GM12878 (cell line): Measurements from ENCODE around the gene HCFC2. TPM values are rescaled to one million over a fixed set of nuclear protein-coding genes. Genes with fewer than 3 reads are reported as not detected.

ENCODE experiments used
- ATAC-seq: fragments of 200-7000 bp; cut with Tn5 transposase; 3 replicates; pipeline ENCODE4 v1.9.1; 2020; ENCODE audit warnings: mild to moderate bottlenecking, moderate library complexity
- BruUV-seq: library from RNA; stranded (reverse); fragments of 400-500 nt; replicated peaks from 2 replicates; lab custom pipeline; 2021; lab: Mats Ljungman, UMichigan
- CTCF ChIA-PET: fragments of 300-600 bp; sonication (Branson Sonifier 250); formaldehyde crosslinking; extraction: SDS; loops from one replicate; lab custom pipeline; 2021; ENCODE audit warnings: inconsistent platforms; lab: Yijun Ruan, JAX
- POLR2A ChIA-PET: fragments of 350-600 bp; formaldehyde crosslinking; extraction: SDS; loops from one replicate; lab custom pipeline; 2021; ENCODE audit warnings: inconsistent platforms; lab: Charles Lee
- RAD21 ChIA-PET: fragments of 300-600 bp; sonication (Branson Sonifier 250); formaldehyde crosslinking; loops from one replicate; lab custom pipeline; 2023; ENCODE audit warnings: antibody characterized with exemption; ENCODE audit not compliant: unreplicated experiment; lab: Charles Lee
- SMC1A ChIA-PET: fragments of 300-600 bp; sonication (Branson Sonifier 250); formaldehyde crosslinking; loops from one replicate; lab custom pipeline; 2023; ENCODE audit not compliant: unreplicated experiment, uncharacterized antibody; lab: Charles Lee
- DNase-seq: peaks from one replicate; pipeline ENCODE4 v3.0.0-alpha.2; 2011; ENCODE audit warnings: low read depth, low spot score
- FAIRE-seq: peaks from 3 replicates; lab custom pipeline; 2011; peaks lifted over from hg19 to GRCh38; lab: Jason Lieb, UNC
- H2AFZ ChIP-seq: 2 replicates; pipeline ENCODE4 v1.6.0; 2011; ENCODE audit warnings: low read depth, low read length, control low read depth; ENCODE audit not compliant: control insufficient read depth
- H3K27ac ChIP-seq: 2 replicates; pipeline ENCODE4 v1.5.1; 2011; ENCODE audit warnings: control low read depth; ENCODE audit not compliant: control insufficient read depth, insufficient read depth
- H3K27me3 ChIP-seq, 2 experiments: replicated peaks in 1 of 2; 2 replicates each; pipeline versions ENCODE4 v1.6.0 to v1.6.1; 2011; ENCODE audit warnings: low read length in 1 of 2; ENCODE audit not compliant: control insufficient read depth in 2 of 2, insufficient read depth in 2 of 2
- H3K36me3 ChIP-seq, 2 experiments: 2 replicates each; pipeline ENCODE4 v1.5.1; 2011; ENCODE audit warnings: low read length in 1 of 2; ENCODE audit not compliant: control insufficient read depth in 2 of 2, insufficient read depth in 2 of 2
- H3K4me1 ChIP-seq: 2 replicates; pipeline ENCODE4 v1.6.1; 2011; ENCODE audit warnings: mild to moderate bottlenecking, low read length, moderate library complexity, mixed read lengths; ENCODE audit not compliant: control insufficient read depth, insufficient read depth
- H3K4me2 ChIP-seq: 2 replicates; pipeline ENCODE4 v1.6.0; 2011; ENCODE audit warnings: control low read depth; ENCODE audit not compliant: control insufficient read depth, insufficient read depth
- H3K4me3 ChIP-seq: fragments of 200-600 bp; sonication (generic); 2 replicates; pipeline ENCODE4 v1.5.1; 2016
- H3K79me2 ChIP-seq: 2 replicates; pipeline ENCODE4 v1.6.0; 2011; ENCODE audit warnings: low read length; ENCODE audit not compliant: control insufficient read depth, insufficient read depth
- H3K9ac ChIP-seq: 2 replicates; pipeline ENCODE4 v1.8.0; 2011; ENCODE audit warnings: low read length, control low read depth, mixed read lengths; ENCODE audit not compliant: control insufficient read depth, insufficient read depth
- H3K9me3 ChIP-seq: replicated peaks from 3 replicates; pipeline ENCODE4 v1.5.1; 2011; ENCODE audit warnings: mild to moderate bottlenecking, low read length; ENCODE audit not compliant: control insufficient read depth, insufficient read depth
- H4K20me1 ChIP-seq: 2 replicates; pipeline ENCODE4 v1.6.0; 2011; ENCODE audit not compliant: control insufficient read depth, insufficient read depth
- CREB1 ChIP-seq: IDR thresholded peaks from 2 replicates; pipeline ENCODE4 v1.6.1; 2012; ENCODE audit warnings: low read depth, mild to moderate bottlenecking, inconsistent platforms
- CREM ChIP-seq: IDR thresholded peaks from 2 replicates; pipeline ENCODE4 v1.6.1; 2014; ENCODE audit warnings: antibody characterized with exemption, low read depth
- GATAD2B ChIP-seq: fragments of 450-650 bp; conservative IDR thresholded peaks from 2 replicates; pipeline ENCODE4 v1.6.1; 2017; ENCODE audit warnings: low read depth, mild to moderate bottlenecking, moderate library complexity
- MYB ChIP-seq: fragments of 150-350 bp; IDR thresholded peaks from 2 replicates; pipeline ENCODE4 v1.6.1; 2014; ENCODE audit warnings: mild to moderate bottlenecking, low read depth, low read length, borderline replicate concordance
- POLR2A ChIP-seq: IDR thresholded peaks from 2 replicates; pipeline ENCODE4 v1.6.1; 2011; ENCODE audit warnings: low read depth, mild to moderate bottlenecking, low read length
- RAD21 ChIP-seq: IDR thresholded peaks from 2 replicates; pipeline ENCODE4 v1.6.1; 2011; ENCODE audit warnings: mild to moderate bottlenecking, low read depth, low read length, moderate library complexity; ENCODE audit not compliant: insufficient read depth
- RBBP5 ChIP-seq: fragments of 200-600 bp; sonication (generic); conservative IDR thresholded peaks from 2 replicates; pipeline ENCODE4 v1.6.1; 2016
- SRF ChIP-seq, 2 experiments: IDR thresholded peaks; 2 replicates each; pipeline ENCODE4 v1.6.1; 2011; ENCODE audit warnings: low read depth in 2 of 2, low read length in 2 of 2, mild to moderate bottlenecking in 1 of 2, moderate library complexity in 1 of 2
- TCF12 ChIP-seq: IDR thresholded peaks from 2 replicates; pipeline ENCODE4 v1.6.1; 2011; ENCODE audit warnings: low read depth, mild to moderate bottlenecking, low read length
- WGBS: methylation state at CpG from one replicate; pipeline ENCODE4 v1.1.6; 2016; ENCODE audit warnings: low lambda C conversion rate; ENCODE audit not compliant: insufficient replicate concordance, insufficient coverage; ENCODE audit errors: missing lambda C conversion rate; 5-methylcytosine and 5-hydroxymethylcytosine counted together
- in situ Hi-C: fragments of 300-500 bp; cut with MboI; formaldehyde crosslinking; loops from 9 replicates; pipeline ENCODE4 v1.14.3; 2018; ENCODE audit warnings: mixed read lengths
- intact Hi-C: fragments of 100-400 bp; cut with micrococcal nuclease; formaldehyde crosslinking; loops from one replicate; pipeline ENCODE4 v1.14.2; 2022; ENCODE audit not compliant: unreplicated experiment
- polyA plus RNA-seq, 11 experiments: library from polyadenylated mRNA; depleted of rRNA in 4 of 11; unstranded in 6 of 11; stranded (reverse) in 5 of 11; fragments of >200 nt; fragmentation: Nextera tagmentation in 4 of 11; fragmentation: Illumina TruSeq in 1 of 11; extraction: Ambion mirVana in 4 of 11; extraction: Trizol in 1 of 11; gene quantifications; 1 replicate in 1 of 11; 2 replicates in 10 of 11; pipeline versions ENCODE4 v1.2.1 to v1.2.3, GENCODE V29; 2011 to 2016; ENCODE audit warnings: inconsistent platforms in 2 of 11, missing spikeins in 2 of 11, low read depth in 1 of 11
- total RNA-seq, 4 experiments: library from RNA; depleted of rRNA in 3 of 4; stranded (reverse); fragments of >200 nt in 3 of 4; fragmentation: Illumina TruSeq in 1 of 4; extraction: Trizol in 1 of 4; gene quantifications; 2 replicates each; pipeline versions ENCODE4 v1.2.1 to v1.2.3, GENCODE V29; 2013 to 2021
- TF ChIP-seq, protein P1 (sequence below): fragments of 450-650 bp; IDR thresholded peaks from 2 replicates; pipeline ENCODE4 v1.6.1; 2017; ENCODE audit warnings: low read depth, mild to moderate bottlenecking, moderate library complexity
- TF ChIP-seq, protein P2 (sequence below): fragments of 450-650 bp; IDR thresholded peaks from 2 replicates; pipeline ENCODE4 v1.6.1; 2018; ENCODE audit warnings: borderline replicate concordance, mild to moderate bottlenecking; ENCODE audit not compliant: partially characterized antibody
- TF ChIP-seq, protein P3 (sequence below): fragments of 450-650 bp; formaldehyde crosslinking; IDR thresholded peaks from 2 replicates; pipeline ENCODE4 v1.4.0; 2020; ENCODE audit warnings: mild to moderate bottlenecking, moderate library complexity
- TF ChIP-seq, protein P4 (sequence below): fragments of 450-650 bp; IDR thresholded peaks from 2 replicates; pipeline ENCODE4 v1.6.1; 2016; ENCODE audit warnings: mild to moderate bottlenecking

Gene HCFC2
- total and polyA plus RNA-seq, 10 of the 15 experiments (the other 5 are each of a cell fraction or from before 2014, with no cell fraction given) = 1.8 to 14.2 (median 9.3) TPM

DNA sequence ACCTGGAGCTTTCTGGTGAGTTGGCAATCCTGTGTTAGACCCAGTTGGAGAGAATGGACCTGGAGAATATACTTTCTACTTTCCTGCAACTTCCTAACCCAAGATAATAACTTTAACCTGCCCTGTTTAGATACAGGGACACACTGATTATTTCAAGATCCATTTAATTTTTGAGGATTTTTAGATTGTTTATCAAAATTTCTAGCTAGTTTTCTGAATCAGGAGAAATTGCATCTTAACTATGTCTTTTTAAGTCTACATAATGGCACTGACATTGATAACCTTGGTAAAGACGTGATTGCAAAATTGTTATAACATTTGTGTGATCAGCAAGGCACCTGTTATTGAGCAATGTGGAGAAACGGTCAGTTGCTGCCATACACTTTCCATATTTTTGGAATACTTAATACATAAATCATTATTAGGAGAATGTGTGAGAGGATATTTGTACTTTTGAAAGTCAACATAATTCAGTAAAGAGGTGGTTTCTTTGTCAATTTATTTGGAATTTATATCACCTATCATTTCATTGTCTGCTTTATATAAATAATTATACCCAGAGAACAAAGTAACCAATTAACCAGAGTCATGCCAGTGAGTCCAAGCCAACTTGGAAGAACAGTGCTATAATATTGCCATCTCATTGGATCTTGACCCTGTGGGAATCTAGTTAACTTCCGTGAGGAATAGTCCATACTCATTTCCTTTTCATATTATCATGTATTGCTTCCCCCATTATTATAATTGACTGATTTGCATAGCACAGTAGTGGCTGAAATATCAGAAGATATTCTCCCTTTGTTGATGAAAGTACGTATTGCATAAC is 45.3 kb downstream of the HCFC2 start:
- Histone ChIP-seq H3K4me3 (no peak overlapping the region), H3K36me3 (no peaks in the 10 kb centered on the region), H4K20me1 (no peaks in the 10 kb centered on the region), H3K27ac (no peak overlapping the region), H3K27me3 (no peaks in the 10 kb centered on the region), H3K4me1 (no peaks in the 10 kb centered on the region), H3K79me2 (no peaks in the 10 kb centered on the region), H2AFZ (no peak overlapping the region), H3K9me3 (no peaks in the 10 kb centered on the region), H3K9ac (no peak overlapping the region), H3K4me2 (no peak overlapping the region)
- ChIA-PET SMC1A (interaction anchor here (0.7 to 4.7 kb wide), 56 partner anchors 7 to 1029 kb away, joined by 3 to 75 read pairs (median 5); partner anchors contain the start of genes HCFC2, NFYB and TDG), POLR2A (interaction anchor here (0.5 to 1.5 kb wide), 10 partner anchors 12 to 226 kb away, joined by 3 to 7 read pairs (median 4); partner anchors contain the start of genes HCFC2 and TDG), RAD21 (interaction anchor here (0.7 to 4.6 kb wide), 31 partner anchors 10 to 339 kb away, joined by 3 to 98 read pairs (median 5); partner anchors contain the start of genes HCFC2 and HSP90B1), CTCF (interaction anchor here (0.6 to 6.9 kb wide), 65 partner anchors 10 to 472 kb away, joined by 3 to 239 read pairs (median 6); partner anchors contain the start of genes HCFC2, NFYB, NT5DC3 and TDG)
- 74% methylated on average over 4 of the region's 4 CpGs for WGBS
- in situ Hi-C loops (loop anchor here (5.0 kb wide), 2 partner anchors 52 to 227 kb away; no protein-coding TSS in a partner anchor), intact Hi-C loops (loop anchor here (1.0 to 10.0 kb wide), 5 partner anchors 52 to 231 kb away; partner anchors contain the start of gene TDG)
- no TSS peak for BruUV-seq
- ATAC-seq = no peak
- FAIRE-seq = no peak
- DNase-seq = no peak
- TF ChIP-seq CREM = no peak
- no peak for TF ChIP-seq SRF (IDR thresholded peaks at IDR 0.05; ENCODE audit: low read depth in 2 of 2, low read length in 2 of 2)
- TF ChIP-seq, protein P1, sequence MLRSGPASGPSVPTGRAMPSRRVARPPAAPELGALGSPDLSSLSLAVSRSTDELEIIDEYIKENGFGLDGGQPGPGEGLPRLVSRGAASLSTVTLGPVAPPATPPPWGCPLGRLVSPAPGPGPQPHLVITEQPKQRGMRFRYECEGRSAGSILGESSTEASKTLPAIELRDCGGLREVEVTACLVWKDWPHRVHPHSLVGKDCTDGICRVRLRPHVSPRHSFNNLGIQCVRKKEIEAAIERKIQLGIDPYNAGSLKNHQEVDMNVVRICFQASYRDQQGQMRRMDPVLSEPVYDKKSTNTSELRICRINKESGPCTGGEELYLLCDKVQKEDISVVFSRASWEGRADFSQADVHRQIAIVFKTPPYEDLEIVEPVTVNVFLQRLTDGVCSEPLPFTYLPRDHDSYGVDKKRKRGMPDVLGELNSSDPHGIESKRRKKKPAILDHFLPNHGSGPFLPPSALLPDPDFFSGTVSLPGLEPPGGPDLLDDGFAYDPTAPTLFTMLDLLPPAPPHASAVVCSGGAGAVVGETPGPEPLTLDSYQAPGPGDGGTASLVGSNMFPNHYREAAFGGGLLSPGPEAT = no peak
- no peak for TF ChIP-seq CREB1
- no peak for TF ChIP-seq GATAD2B
- no peak for TF ChIP-seq MYB
- TF ChIP-seq, protein P2, sequence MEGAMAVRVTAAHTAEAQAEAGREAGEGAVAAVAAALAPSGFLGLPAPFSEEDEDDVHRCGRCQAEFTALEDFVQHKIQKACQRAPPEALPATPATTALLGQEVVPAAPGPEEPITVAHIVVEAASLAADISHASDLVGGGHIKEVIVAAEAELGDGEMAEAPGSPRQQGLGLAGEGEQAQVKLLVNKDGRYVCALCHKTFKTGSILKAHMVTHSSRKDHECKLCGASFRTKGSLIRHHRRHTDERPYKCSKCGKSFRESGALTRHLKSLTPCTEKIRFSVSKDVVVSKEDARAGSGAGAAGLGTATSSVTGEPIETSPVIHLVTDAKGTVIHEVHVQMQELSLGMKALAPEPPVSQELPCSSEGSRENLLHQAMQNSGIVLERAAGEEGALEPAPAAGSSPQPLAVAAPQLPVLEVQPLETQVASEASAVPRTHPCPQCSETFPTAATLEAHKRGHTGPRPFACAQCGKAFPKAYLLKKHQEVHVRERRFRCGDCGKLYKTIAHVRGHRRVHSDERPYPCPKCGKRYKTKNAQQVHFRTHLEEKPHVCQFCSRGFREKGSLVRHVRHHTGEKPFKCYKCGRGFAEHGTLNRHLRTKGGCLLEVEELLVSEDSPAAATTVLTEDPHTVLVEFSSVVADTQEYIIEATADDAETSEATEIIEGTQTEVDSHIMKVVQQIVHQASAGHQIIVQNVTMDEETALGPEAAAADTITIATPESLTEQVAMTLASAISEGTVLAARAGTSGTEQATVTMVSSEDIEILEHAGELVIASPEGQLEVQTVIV = no peak
- no peak for TF ChIP-seq RAD21
- TF ChIP-seq, protein P3, sequence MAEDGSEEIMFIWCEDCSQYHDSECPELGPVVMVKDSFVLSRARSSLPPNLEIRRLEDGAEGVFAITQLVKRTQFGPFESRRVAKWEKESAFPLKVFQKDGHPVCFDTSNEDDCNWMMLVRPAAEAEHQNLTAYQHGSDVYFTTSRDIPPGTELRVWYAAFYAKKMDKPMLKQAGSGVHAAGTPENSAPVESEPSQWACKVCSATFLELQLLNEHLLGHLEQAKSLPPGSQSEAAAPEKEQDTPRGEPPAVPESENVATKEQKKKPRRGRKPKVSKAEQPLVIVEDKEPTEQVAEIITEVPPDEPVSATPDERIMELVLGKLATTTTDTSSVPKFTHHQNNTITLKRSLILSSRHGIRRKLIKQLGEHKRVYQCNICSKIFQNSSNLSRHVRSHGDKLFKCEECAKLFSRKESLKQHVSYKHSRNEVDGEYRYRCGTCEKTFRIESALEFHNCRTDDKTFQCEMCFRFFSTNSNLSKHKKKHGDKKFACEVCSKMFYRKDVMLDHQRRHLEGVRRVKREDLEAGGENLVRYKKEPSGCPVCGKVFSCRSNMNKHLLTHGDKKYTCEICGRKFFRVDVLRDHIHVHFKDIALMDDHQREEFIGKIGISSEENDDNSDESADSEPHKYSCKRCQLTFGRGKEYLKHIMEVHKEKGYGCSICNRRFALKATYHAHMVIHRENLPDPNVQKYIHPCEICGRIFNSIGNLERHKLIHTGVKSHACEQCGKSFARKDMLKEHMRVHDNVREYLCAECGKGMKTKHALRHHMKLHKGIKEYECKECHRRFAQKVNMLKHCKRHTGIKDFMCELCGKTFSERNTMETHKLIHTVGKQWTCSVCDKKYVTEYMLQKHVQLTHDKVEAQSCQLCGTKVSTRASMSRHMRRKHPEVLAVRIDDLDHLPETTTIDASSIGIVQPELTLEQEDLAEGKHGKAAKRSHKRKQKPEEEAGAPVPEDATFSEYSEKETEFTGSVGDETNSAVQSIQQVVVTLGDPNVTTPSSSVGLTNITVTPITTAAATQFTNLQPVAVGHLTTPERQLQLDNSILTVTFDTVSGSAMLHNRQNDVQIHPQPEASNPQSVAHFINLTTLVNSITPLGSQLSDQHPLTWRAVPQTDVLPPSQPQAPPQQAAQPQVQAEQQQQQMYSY (CRISPR knock-in tag) = no peak
- TF ChIP-seq, protein P4, sequence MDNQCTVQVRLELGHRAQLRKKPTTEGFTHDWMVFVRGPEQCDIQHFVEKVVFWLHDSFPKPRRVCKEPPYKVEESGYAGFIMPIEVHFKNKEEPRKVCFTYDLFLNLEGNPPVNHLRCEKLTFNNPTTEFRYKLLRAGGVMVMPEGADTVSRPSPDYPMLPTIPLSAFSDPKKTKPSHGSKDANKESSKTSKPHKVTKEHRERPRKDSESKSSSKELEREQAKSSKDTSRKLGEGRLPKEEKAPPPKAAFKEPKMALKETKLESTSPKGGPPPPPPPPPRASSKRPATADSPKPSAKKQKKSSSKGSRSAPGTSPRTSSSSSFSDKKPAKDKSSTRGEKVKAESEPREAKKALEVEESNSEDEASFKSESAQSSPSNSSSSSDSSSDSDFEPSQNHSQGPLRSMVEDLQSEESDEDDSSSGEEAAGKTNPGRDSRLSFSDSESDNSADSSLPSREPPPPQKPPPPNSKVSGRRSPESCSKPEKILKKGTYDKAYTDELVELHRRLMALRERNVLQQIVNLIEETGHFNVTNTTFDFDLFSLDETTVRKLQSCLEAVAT = no peak
- no peak for TF ChIP-seq POLR2A
- TF ChIP-seq TCF12 = no peak
- TF ChIP-seq RBBP5 = no peak
